Mesenchymal stem cell (in vitro differentiated cells and primary cell): ENCODE measurements around the gene F3.
"Not testable (repeated sequence)": the region's sequence is repeated elsewhere in the genome, so short reads cannot be mapped to it uniquely, and the experiment has no call there.

Experiments
- DNase-seq: peaks from one replicate; pipeline ENCODE4 v3.0.0-alpha.2; 2013
- H2AFZ ChIP-seq: one replicate; pipeline ENCODE4 v1.6.1; 2013; ENCODE audit warnings: low read depth, mild to moderate bottlenecking, control low read depth, inconsistent platforms, low read length, moderate library complexity
- H2AK5ac ChIP-seq: 2 replicates; pipeline ENCODE4 v1.6.1; 2013; ENCODE audit warnings: low read length, moderate library complexity, mild to moderate bottlenecking, inconsistent platforms; ENCODE audit not compliant: severe bottlenecking
- H2BK120ac ChIP-seq: one replicate; pipeline ENCODE4 v1.6.1; 2013; ENCODE audit warnings: low read depth, mild to moderate bottlenecking, inconsistent platforms, low read length, moderate library complexity
- H2BK12ac ChIP-seq, 2 experiments: one replicate each; pipeline ENCODE4 v1.6.1; 2013; ENCODE audit warnings: inconsistent platforms in 2 of 2, low read length in 2 of 2, mild to moderate bottlenecking in 2 of 2, moderate library complexity in 2 of 2, control low read depth in 1 of 2
- H2BK15ac ChIP-seq: one replicate; pipeline ENCODE4 v1.6.1; 2013; ENCODE audit warnings: mild to moderate bottlenecking, low read depth, inconsistent platforms; ENCODE audit not compliant: poor library complexity, severe bottlenecking
- H2BK5ac ChIP-seq: 2 replicates; pipeline ENCODE4 v1.6.1; 2013; ENCODE audit warnings: low read depth, mild to moderate bottlenecking, low read length, control low read depth, inconsistent platforms; ENCODE audit not compliant: poor library complexity, severe bottlenecking
- H3K14ac ChIP-seq, 2 experiments: one replicate each; pipeline ENCODE4 v1.6.1; 2013; ENCODE audit warnings: inconsistent platforms in 2 of 2, low read length in 2 of 2, control low read depth in 1 of 2, mild to moderate bottlenecking in 1 of 2, moderate library complexity in 1 of 2
- H3K18ac ChIP-seq, 2 experiments: one replicate each; pipeline ENCODE4 v1.6.1; 2013; ENCODE audit warnings: inconsistent platforms in 2 of 2, low read length in 2 of 2, control low read depth in 1 of 2, low read depth in 1 of 2, mild to moderate bottlenecking in 1 of 2
- H3K23ac ChIP-seq, 2 experiments: one replicate each; pipeline ENCODE4 v1.6.1; 2013; ENCODE audit warnings: inconsistent platforms in 2 of 2, low read length in 2 of 2, mild to moderate bottlenecking in 2 of 2, moderate library complexity in 2 of 2, control low read depth in 1 of 2
- H3K27ac ChIP-seq: 2 replicates; pipeline ENCODE4 v1.5.1; 2013; ENCODE audit warnings: mild to moderate bottlenecking, moderate library complexity, low read length, control low read depth, inconsistent platforms; ENCODE audit not compliant: poor library complexity, severe bottlenecking
- H3K27me3 ChIP-seq, 2 experiments: 2 replicates each; pipeline versions ENCODE4 v1.6.1 to v1.7.0; 2013; ENCODE audit warnings: low read length in 2 of 2, mild to moderate bottlenecking in 2 of 2, moderate library complexity in 2 of 2, control low read depth in 1 of 2, inconsistent platforms in 1 of 2; ENCODE audit not compliant: control insufficient read depth in 1 of 2, insufficient read depth in 1 of 2
- H3K36me3 ChIP-seq, 2 experiments: 2 replicates each; pipeline versions ENCODE4 v1.6.1 to v1.7.0; 2013; ENCODE audit warnings: low read length in 2 of 2, control low read depth in 1 of 2, inconsistent platforms in 1 of 2, low read depth in 1 of 2, mild to moderate bottlenecking in 1 of 2; ENCODE audit not compliant: insufficient read depth in 2 of 2, control insufficient read depth in 1 of 2
- H3K4ac ChIP-seq, 2 experiments: one replicate each; pipeline ENCODE4 v1.6.1; 2013; ENCODE audit warnings: inconsistent platforms in 2 of 2, low read length in 2 of 2, mild to moderate bottlenecking in 2 of 2, moderate library complexity in 2 of 2, control low read depth in 1 of 2, low read depth in 1 of 2
- H3K4me1 ChIP-seq: 2 replicates; pipeline ENCODE4 v1.6.1; 2013; ENCODE audit warnings: low read depth, low read length, control low read depth; ENCODE audit not compliant: control insufficient read depth, insufficient read depth
- H3K4me2 ChIP-seq: 2 replicates; pipeline ENCODE4 v1.6.1; 2013; ENCODE audit warnings: low read length, mild to moderate bottlenecking, inconsistent platforms; ENCODE audit not compliant: poor library complexity, severe bottlenecking
- H3K4me3 ChIP-seq, 2 experiments: 2 replicates each; pipeline versions ENCODE4 v1.5.1 to v1.7.0; 2013; ENCODE audit warnings: low read length in 2 of 2, mild to moderate bottlenecking in 2 of 2, control low read depth in 1 of 2, low read depth in 1 of 2; ENCODE audit not compliant: insufficient read depth in 1 of 2
- H3K79me1 ChIP-seq: replicated peaks from 2 replicates; pipeline ENCODE4 v1.6.1; 2013; ENCODE audit warnings: mild to moderate bottlenecking, control low read depth, low read length, inconsistent platforms; ENCODE audit not compliant: poor library complexity, severe bottlenecking
- H3K9ac ChIP-seq: 2 replicates; pipeline ENCODE4 v1.7.0; 2013; ENCODE audit warnings: mild to moderate bottlenecking, low read length, moderate library complexity
- H3K9me3 ChIP-seq: 2 replicates; pipeline ENCODE4 v1.7.0; 2013; ENCODE audit warnings: mild to moderate bottlenecking, low read length; ENCODE audit not compliant: control insufficient read depth
- H4K8ac ChIP-seq: one replicate; pipeline ENCODE4 v1.6.1; 2013; ENCODE audit warnings: inconsistent platforms, mild to moderate bottlenecking, low read length, moderate library complexity
- H4K91ac ChIP-seq: one replicate; pipeline ENCODE4 v1.6.1; 2013; ENCODE audit warnings: mild to moderate bottlenecking, low read length, inconsistent platforms
- WGBS: methylation state at CpG from one replicate; pipeline ENCODE4 v1.1.7; 2013; ENCODE audit warnings: mixed read lengths; 5-methylcytosine and 5-hydroxymethylcytosine counted together

F3 gene

GRCh38 chr1:94573917-94574316, 32.4 kb upstream of the F3 start:
- H3K18ac ChIP-seq, H3K23ac ChIP-seq, DNase-seq, H3K4me3 ChIP-seq, H2AFZ ChIP-seq, H3K4me2 ChIP-seq, H3K4me1 ChIP-seq, H2BK12ac ChIP-seq, H4K8ac ChIP-seq, H3K9ac ChIP-seq, H3K36me3 ChIP-seq, H3K14ac ChIP-seq, H3K27ac ChIP-seq, H2BK15ac ChIP-seq, H2BK120ac ChIP-seq, H3K27me3 ChIP-seq, H4K91ac ChIP-seq, H3K4ac ChIP-seq, H2BK5ac ChIP-seq, H3K79me1 ChIP-seq, H2AK5ac ChIP-seq: not testable (repeated sequence)
- peaks cover 46% of the 10 kb centered on the region for H3K9me3 ChIP-seq

GRCh38 chr1:94572780-94573179, 31.2 kb upstream of the F3 start:
- no peak overlapping the region for H4K8ac ChIP-seq
- no peak overlapping the region for H3K9ac ChIP-seq
- H3K79me1 ChIP-seq = no peaks in the 10 kb centered on the region
- no peak overlapping the region for H3K27ac ChIP-seq
- H2AK5ac ChIP-seq = no peak overlapping the region
- H2BK12ac ChIP-seq = no peak overlapping the region
- no peak overlapping the region for H3K4ac ChIP-seq
- H3K18ac ChIP-seq = no peak overlapping the region
- no peak overlapping the region for H2AFZ ChIP-seq
- H3K4me2 ChIP-seq = no peak overlapping the region
- no peak overlapping the region for H3K4me3 ChIP-seq
- no peak overlapping the region for H4K91ac ChIP-seq
- H2BK120ac ChIP-seq = no peak overlapping the region
- WGBS = 100% methylated on average over 1 of the region's 1 CpG
- no peak overlapping the region for H2BK15ac ChIP-seq
- no peaks in the 10 kb centered on the region for H3K36me3 ChIP-seq
- no peak for DNase-seq
- no peak overlapping the region for H2BK5ac ChIP-seq
- H3K14ac ChIP-seq = no peak overlapping the region
- no peak overlapping the region for H3K23ac ChIP-seq
- no peaks in the 10 kb centered on the region for H3K4me1 ChIP-seq
- peaks cover 44% of the 10 kb centered on the region for H3K9me3 ChIP-seq
- no peaks in the 10 kb centered on the region for H3K27me3 ChIP-seq

- H3K79me1 ChIP-seq, H3K4me2 ChIP-seq, H2BK5ac ChIP-seq, H3K36me3 ChIP-seq, H3K27me3 ChIP-seq, H2BK120ac ChIP-seq, H2AK5ac ChIP-seq, H3K4me3 ChIP-seq, H2AFZ ChIP-seq, H3K9ac ChIP-seq, H3K18ac ChIP-seq, H4K8ac ChIP-seq, H3K27ac ChIP-seq, H3K4me1 ChIP-seq, H3K4ac ChIP-seq, H2BK15ac ChIP-seq, H4K91ac ChIP-seq, H3K23ac ChIP-seq, DNase-seq, H2BK12ac ChIP-seq, H3K14ac ChIP-seq: not testable (repeated sequence)
- 91% methylated on average over 9 of the region's 9 CpGs for WGBS
- H3K9me3 ChIP-seq = peaks cover 34% of the 10 kb centered on the region
Observed at GRCh38 chr1:94570965-94571364, 29.4 kb upstream of the F3 start.

- not testable (repeated sequence) for H3K27me3 ChIP-seq, H4K91ac ChIP-seq, H4K8ac ChIP-seq, H2BK120ac ChIP-seq, H2BK5ac ChIP-seq, H2BK12ac ChIP-seq, H3K4me1 ChIP-seq, H2AK5ac ChIP-seq, H3K27ac ChIP-seq, H2BK15ac ChIP-seq, H3K79me1 ChIP-seq, H3K4me3 ChIP-seq, H3K4ac ChIP-seq, H2AFZ ChIP-seq, DNase-seq, H3K14ac ChIP-seq, H3K18ac ChIP-seq, H3K4me2 ChIP-seq, H3K23ac ChIP-seq, H3K9ac ChIP-seq, H3K36me3 ChIP-seq
- WGBS = 94% methylated on average over 5 of the region's 5 CpGs
- H3K9me3 ChIP-seq = peaks cover 22% of the 10 kb centered on the region
Observed at GRCh38 chr1:94568806-94569205, 27.2 kb upstream of the F3 start.
